ENCODE results near the gene RALGAPB.
"Not testable (repeated sequence)": the region's sequence is repeated elsewhere in the genome, so short reads cannot be mapped to it uniquely, and the experiment has no call there.

RALGAPB gene

DNA sequence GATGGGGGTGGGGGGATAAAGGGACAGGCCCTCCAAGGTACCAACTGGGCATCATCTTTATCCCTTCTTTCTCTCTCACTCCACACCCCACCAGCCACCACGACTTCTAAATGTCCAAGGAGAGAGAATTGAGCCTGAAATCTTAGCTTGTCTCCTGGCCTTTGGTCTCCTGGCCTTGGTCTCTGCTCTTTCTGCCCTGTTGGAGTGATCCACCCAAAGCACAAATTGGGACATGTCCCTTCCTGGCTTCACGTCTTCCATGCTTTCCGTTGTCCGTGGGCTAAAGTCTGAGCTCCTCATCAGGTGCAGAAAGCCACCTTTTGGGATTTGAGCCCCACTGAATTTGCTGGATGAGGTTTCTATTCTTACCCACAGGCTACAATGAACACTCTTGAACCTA is 116.7 kb downstream of the RALGAPB start:
- no peak for DNase-seq

DNA sequence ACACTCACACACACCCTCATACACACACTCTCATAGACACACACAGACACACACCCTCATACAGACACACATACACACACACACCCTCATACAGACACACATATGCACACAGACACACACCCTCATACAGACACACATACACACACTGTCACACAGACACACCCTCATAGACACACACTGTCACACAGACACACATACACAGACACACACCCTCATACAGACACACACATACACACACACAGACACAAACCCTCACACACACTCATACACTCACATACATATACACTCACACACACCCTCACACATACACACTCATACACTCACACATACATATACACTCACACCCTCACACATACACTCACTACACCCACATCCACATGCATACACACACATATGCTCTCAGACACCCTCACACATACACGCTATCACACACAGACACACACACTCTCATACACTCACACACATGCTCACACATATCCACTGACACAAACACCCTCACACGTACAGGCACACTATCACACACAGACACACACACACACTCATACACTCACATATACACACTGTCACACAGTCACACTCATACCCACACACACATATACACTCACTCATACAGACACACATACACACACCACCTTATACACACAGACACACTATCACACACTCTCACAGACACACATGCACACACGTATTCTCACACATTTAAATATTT is 117.5 kb downstream of the RALGAPB start:
- no peak for DNase-seq

- no peak for DNase-seq
These were observed 118.2 kb downstream of the RALGAPB start for GRCh38 chr20:38590676-38591473.

DNA sequence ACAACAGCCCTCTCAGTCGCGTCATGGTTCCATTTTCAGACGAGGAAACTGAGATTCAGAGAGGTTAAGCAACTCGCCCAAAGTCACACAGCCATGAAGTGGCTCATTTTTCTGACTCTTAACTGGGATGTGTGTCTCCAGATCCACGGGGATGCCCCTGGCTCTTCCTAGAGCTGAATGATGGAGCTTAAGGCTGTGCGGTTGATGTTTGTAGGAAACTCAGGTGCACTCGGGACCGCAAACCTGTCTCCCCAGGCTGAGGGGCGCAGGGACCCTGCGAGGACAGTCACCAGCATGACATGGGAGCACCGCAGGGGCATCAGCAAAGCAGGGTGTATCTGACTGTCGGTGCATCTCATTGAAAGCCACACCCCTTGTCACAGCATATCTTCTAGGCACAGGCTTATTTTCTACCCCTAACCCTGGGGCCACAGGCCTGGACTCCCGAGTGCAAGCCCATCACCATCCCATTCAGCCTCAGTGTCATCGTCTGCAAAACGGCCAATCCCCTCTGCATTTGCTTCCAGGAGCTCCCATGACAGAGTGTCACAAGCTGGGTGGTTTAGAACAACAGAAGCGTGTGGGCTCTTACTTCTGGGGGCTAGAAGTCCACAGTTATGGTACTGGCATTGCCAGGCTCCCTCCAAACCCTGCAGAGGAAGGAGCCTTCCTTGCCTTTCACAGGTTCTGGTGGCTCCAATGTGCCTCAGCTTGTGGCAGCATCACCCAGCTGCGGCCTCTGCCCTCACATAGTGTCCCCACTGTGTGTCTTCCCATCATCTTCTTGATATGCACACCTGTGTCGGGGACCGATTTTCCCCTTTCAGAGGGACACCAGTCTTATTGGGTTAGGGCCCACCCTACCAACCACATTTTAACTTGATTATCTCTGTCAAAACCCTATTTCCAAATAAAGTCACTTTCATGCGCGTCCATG is 119.1 kb downstream of the RALGAPB start:
- DNase-seq: no peak

DNA sequence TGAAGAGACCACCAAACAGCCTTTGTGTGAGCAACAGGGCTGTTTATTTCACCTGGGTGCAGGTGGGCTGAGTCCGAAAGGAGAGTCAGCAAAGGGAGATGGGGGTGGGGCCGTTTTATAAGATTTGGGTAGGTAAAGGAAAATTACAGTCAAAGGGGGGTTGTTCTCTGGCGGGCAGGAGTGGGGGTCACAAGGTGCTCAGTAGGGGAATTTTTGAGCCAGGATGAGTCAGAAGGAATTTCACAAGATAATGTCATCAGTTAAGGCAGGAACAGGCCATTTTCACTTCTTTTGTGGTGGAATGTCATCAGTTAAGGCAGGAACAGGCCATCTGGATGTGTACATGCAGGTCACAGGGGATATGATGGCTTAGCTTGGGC is 119.8 kb downstream of the RALGAPB start:
- not testable (repeated sequence) for DNase-seq

- DNase-seq: not testable (repeated sequence)
These were observed 121.6 kb downstream of the RALGAPB start for GRCh38 chr20:38594281-38594680.

GRCh38 chr20:38595886-38596285 is 123.2 kb downstream of the RALGAPB start:
- not testable (repeated sequence) for DNase-seq

DNA sequence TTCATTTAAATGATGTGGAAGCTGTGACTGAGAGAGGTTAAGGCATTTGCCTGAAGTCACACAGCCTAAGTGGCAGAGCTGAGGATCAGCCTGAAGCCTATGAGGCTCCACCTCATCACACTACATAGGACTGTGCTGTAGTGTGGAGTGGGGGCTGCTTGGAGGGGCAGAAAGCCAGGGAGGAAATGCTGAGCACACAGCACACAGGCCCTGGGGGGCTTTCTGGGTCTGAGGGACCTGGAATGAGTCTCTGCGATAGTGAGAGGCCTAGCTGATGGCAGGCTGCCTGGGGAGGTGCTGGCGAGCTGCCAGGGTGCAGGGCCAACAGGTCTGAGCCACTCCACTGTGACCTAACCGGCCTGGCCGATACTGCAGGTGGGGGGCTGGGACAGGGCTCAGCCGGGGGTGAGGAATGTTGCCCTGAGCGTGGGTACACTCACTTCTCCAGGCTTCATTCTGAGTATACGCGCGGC is 126.8 kb downstream of the RALGAPB start:
- no peak for DNase-seq

DNA sequence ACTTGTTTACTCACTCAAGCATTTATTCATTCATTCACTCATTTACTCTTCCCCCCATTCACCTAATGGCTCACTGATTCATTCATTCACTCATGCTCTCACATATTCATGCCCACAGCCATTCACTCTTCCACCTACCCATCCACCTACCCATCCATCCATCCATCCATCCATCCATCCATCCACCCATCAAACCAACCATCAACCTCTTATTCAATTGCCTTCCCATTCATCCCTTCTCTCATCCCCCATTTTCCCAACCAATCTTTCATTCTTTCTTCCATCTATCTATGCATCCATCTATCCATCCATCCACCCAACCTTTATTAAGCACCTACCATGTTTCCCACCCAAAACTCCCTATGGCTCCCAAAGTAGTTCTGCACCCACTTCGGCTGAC is 127.4 kb downstream of the RALGAPB start:
- DNase-seq: no peak

- no peak for DNase-seq
These were observed 128.9 kb downstream of the RALGAPB start, which contains the start of gene ARHGAP40 for GRCh38 chr20:38601216-38602184. Gene ARHGAP40 (plus strand): TSS chr20:38601809.

DNA sequence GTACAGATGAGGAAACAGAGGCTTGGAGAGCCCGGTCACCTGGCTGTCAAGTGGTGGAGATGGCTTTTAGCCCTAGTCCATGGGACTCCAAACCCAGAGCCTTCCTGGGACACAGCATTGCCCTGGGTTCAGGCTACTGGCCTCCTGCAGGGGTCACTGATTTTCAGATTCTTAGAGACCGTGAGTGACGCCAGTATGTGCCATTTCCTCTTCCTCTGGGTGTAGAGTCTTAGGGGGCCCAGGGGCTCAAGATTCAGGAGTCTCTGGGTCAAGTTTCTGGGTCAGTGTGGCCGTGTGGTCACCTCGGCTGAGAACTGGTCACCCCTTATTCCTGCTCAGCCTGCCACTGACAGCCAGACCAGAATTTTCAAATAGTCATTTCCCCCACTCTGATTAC is 129.5 kb downstream of the RALGAPB start:
- no peak for DNase-seq

DNA sequence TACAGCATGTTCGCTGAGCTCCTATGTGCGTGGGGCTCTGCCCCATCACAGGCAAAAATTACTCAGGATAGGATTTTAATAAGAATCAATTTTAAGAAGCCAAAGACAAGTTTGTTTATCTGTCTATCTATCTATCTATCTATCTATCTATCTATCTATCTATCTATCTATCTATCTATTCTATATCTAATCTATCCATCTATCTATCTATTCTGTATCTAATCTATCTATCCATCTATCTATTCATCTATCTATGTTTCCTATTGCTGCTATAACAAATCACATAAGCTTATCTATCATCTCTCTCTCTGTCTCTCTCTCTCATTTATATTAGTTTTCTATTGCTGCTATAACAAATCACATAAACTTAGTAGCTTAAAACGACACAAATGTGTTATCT is 130.6 kb downstream of the RALGAPB start:
- DNase-seq: no peak

- DNase-seq: no peak
These were observed 132.2 kb downstream of the RALGAPB start for GRCh38 chr20:38604873-38605303.

DNA sequence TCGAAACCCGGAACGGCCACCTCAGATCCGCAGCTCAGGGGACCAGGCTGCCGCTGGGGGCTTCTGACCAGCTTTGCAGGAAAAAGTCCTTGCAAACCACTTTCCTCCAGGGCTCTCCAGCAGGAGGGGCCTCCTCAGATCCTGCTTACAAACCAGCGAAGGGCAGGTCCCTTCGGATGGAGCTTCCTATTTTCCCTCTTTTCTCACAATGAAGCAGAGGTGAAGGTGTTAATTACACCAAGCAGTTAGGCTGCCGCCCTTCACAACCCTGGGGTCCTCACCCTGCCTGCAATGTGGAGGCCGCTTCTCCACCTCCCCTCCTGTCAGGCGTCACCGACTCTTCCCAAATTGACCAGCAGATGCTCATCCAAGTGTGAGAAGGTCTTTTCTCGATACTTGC is 134.7 kb downstream of the RALGAPB start:
- DNase-seq: no peak

GRCh38 chr20:38608188-38608587 is 135.5 kb downstream of the RALGAPB start:
- no peak for DNase-seq

- no peak for DNase-seq
These were observed 137.2 kb downstream of the RALGAPB start for GRCh38 chr20:38609815-38610214.

GRCh38 chr20:38610521-38610920 is 137.9 kb downstream of the RALGAPB start:
- no peak for DNase-seq

- DNase-seq: no peak
These were observed 140.3 kb downstream of the RALGAPB start for GRCh38 chr20:38612751-38613515.

- no peak for DNase-seq
These were observed 142.6 kb downstream of the RALGAPB start for GRCh38 chr20:38615283-38615682.

DNA sequence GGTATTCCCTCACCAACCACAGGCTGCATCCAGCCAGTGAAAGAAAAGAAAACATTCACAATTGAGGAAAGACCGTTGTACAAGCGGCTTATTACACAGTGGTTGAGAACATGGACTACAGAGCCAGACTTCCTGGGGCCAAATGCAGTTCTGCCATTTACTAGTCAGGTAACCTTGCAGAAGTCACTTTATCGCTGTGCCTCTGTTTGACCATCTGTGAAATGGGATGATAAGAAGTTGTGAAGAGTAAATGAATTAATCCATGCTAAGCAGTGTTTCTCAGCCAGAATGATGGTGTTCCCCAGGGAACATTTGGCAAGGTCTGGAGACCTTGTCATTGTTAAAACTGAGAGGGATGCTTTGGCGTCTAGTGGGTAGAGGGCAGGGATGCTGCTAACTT is 143.8 kb downstream of the RALGAPB start:
- DNase-seq: no peak

Data from right forelimb (tissue), 1 donor.